OCI-LY7 (cell line): ENCODE measurements around the gene CNOT3. TPM values are rescaled to one million over a fixed set of nuclear protein-coding genes. Genes with fewer than 3 reads are reported as not detected.

Source experiments
- BruUV-seq: library from RNA; stranded (reverse); fragments of 400-500 nt; replicated peaks from 2 replicates; lab custom pipeline; 2021; lab: Mats Ljungman, UMichigan
- CTCF ChIA-PET: fragments of 300-600 bp; sonication (Branson Sonifier 250); formaldehyde crosslinking; loops from one replicate; lab custom pipeline; 2022; ENCODE audit warnings: antibody characterized with exemption; ENCODE audit not compliant: unreplicated experiment; lab: Charles Lee
- POLR2A ChIA-PET: fragments of 300-600 bp; sonication (Branson Sonifier 250); formaldehyde crosslinking; loops from one replicate; lab custom pipeline; 2022; ENCODE audit warnings: antibody characterized with exemption; lab: Charles Lee
- DNase-seq: peaks from one replicate; pipeline ENCODE4 v3.0.0-alpha.2; 2015; ENCODE audit warnings: low spot score
- H2AFZ ChIP-seq: fragments of 200-600 bp; sonication (generic), shearing (Covaris generic); 2 replicates; pipeline ENCODE4 v1.6.1; 2014; ENCODE audit warnings: mild to moderate bottlenecking, antibody characterized with exemption, low read length, moderate library complexity
- H3K27ac ChIP-seq: fragments of 200-600 bp; sonication (generic); 2 replicates; pipeline ENCODE4 v1.5.1; 2014; ENCODE audit warnings: mixed run types, low read depth, mild to moderate bottlenecking, moderate library complexity, low read length, inconsistent platforms; ENCODE audit not compliant: poor library complexity, severe bottlenecking
- H3K36me3 ChIP-seq: fragments of 200-600 bp; sonication (generic); 2 replicates; pipeline ENCODE4 v1.6.1; 2014; ENCODE audit warnings: mild to moderate bottlenecking, antibody characterized with exemption, low read length, moderate library complexity, mixed read lengths; ENCODE audit not compliant: insufficient read depth
- H3K4me1 ChIP-seq: fragments of 200-600 bp; sonication (generic); 2 replicates; pipeline ENCODE4 v1.5.1; 2014; ENCODE audit warnings: mild to moderate bottlenecking, low read length; ENCODE audit not compliant: insufficient read depth, poor library complexity, severe bottlenecking
- H3K4me2 ChIP-seq: fragments of 200-600 bp; sonication (generic); 2 replicates; pipeline ENCODE4 v1.6.1; 2014; ENCODE audit warnings: mild to moderate bottlenecking, low read length
- H3K4me3 ChIP-seq: fragments of 200-600 bp; sonication (generic); 2 replicates; pipeline ENCODE4 v1.5.1; 2014; ENCODE audit warnings: mild to moderate bottlenecking, low read depth, low read length; ENCODE audit not compliant: poor library complexity, severe bottlenecking
- H3K79me2 ChIP-seq: fragments of 200-600 bp; sonication (generic); 2 replicates; pipeline ENCODE4 v1.6.1; 2016; ENCODE audit warnings: low read depth, mild to moderate bottlenecking, low read length, moderate library complexity, mixed read lengths; ENCODE audit not compliant: insufficient read depth
- H3K9me2 ChIP-seq: fragments of 200-600 bp; sonication (generic); 2 replicates; pipeline ENCODE4 v1.6.1; 2016; ENCODE audit warnings: mild to moderate bottlenecking, low read length, mixed read lengths; ENCODE audit not compliant: insufficient read depth
- H3K9me3 ChIP-seq: fragments of 200-600 bp; sonication (generic); 2 replicates; pipeline ENCODE4 v1.6.1; 2014; ENCODE audit warnings: mild to moderate bottlenecking, mixed run types, low read length, mixed read lengths
- H4K20me1 ChIP-seq: fragments of 200-600 bp; sonication (generic); 2 replicates; pipeline ENCODE4 v1.6.1; 2014; ENCODE audit warnings: mild to moderate bottlenecking, antibody characterized with exemption, low read length, moderate library complexity, mixed read lengths; ENCODE audit not compliant: insufficient read depth
- CTCF ChIP-seq: fragments of 200-600 bp; sonication (generic); conservative IDR thresholded peaks from 2 replicates; pipeline ENCODE4 v1.5.1; 2014; ENCODE audit warnings: mild to moderate bottlenecking, antibody characterized with exemption, low read length, moderate library complexity, mixed read lengths
- EZH2phosphoT487 ChIP-seq: fragments of 200-600 bp; sonication (generic); IDR thresholded peaks from 2 replicates; pipeline ENCODE4 v1.6.1; 2018; ENCODE audit warnings: low read depth, borderline replicate concordance, mild to moderate bottlenecking, mixed run types, antibody characterized with exemption, low read length, moderate library complexity, mixed read lengths
- intact Hi-C: fragments of 100-400 bp; cut with micrococcal nuclease; formaldehyde crosslinking; loops from one replicate; pipeline ENCODE4 v1.10.0; 2022; ENCODE audit not compliant: unreplicated experiment
- total RNA-seq, 2 experiments: library from RNA; depleted of rRNA in 1 of 2; stranded (reverse); fragments of >200 nt in 1 of 2; shearing (Covaris generic) in 1 of 2; gene quantifications; 2 replicates each; pipeline ENCODE4 v1.2.3, GENCODE V29; 2014 to 2022

CNOT3 gene
- total RNA-seq, 2 experiments from 2014 or later = 18.4 to 54.8 TPM

DNA sequence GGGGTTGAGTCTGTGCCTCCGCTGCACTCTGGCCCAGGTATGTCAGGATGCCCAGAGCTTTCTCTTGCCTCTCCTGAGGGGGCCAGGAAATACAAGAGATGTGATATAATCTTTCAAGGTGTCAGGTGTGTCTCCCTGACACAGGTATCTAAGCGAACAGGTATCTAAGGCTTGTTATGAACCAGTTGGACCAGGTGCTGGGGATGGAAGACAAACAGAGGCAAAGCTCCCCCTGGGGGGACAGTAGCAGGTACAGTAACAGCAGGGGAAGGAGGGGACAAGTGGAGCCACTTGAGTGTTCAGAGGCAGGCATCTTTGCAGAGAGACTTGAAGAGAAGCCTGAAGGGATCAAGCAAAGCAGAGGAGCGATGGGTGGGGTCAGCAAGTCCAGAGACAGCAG is 19.4 kb downstream of the CNOT3 start:
- Histone ChIP-seq H3K79me2 (peaks cover 6% of the 10 kb centered on the region; the same call in 1 of the 2 replicates), H3K9me3 (no peaks in the 10 kb centered on the region), H3K4me1 (peaks cover 28% of the 10 kb centered on the region), H3K9me2 (no peaks in the 10 kb centered on the region), H4K20me1 (no peaks in the 10 kb centered on the region), H3K4me2 (no peak overlapping the region), H2AFZ (no peak overlapping the region), H3K27ac (no peak overlapping the region), H3K36me3 (peaks cover 61% of the 10 kb centered on the region), H3K4me3 (no peak overlapping the region)
- ChIA-PET POLR2A (interaction anchor here (1.2 kb wide), 1 partner anchor 20 kb away, joined by 5 read pairs; the partner anchor contains the start of gene CNOT3), CTCF (no interaction called here)
- intact Hi-C loops = no loop called here
- BruUV-seq = no TSS peak
- TF ChIP-seq EZH2phosphoT487 (no peak), CTCF (no peak)
- no peak for DNase-seq

DNA sequence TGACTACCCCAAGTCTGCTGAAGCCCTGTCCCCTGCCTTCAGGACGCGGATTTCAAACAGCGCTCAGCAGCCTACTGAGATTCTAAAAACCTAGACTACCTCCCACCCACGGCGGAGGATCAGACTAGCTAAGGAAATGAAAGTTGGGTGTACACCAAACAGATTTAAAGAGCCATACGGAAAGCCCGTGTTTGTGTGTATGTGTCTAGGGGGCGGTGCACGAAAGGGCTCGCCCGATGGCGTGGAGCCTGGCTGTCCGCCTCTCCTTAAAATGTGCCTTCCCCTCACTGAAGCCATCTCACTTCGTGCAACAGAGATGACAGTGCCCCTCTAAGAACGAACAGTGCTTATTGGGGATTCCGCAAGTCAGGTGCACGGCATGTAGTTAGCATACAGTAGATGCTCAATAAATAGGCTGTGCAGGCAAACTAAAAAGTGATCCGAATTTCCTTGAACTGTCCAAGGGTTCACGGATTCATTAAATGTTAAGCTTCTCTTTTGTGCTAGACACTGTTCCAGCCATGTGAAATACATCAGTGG is 21.3 kb downstream of the CNOT3 start:
- BruUV-seq = TSS peak; percentile 90
- Histone ChIP-seq H3K36me3 (peaks cover 41% of the 10 kb centered on the region), H3K79me2 (peaks cover 6% of the 10 kb centered on the region; the same call in 1 of the 2 replicates), H3K9me3 (no peaks in the 10 kb centered on the region), H3K27ac (peak overlapping the region; percentile 82), H3K4me1 (peaks cover 30% of the 10 kb centered on the region), H3K9me2 (no peaks in the 10 kb centered on the region), H3K4me3 (peak overlapping the region; percentile 81), H2AFZ (peak overlapping the region; percentile 50; the same call in 1 of the 2 replicates), H3K4me2 (peak overlapping the region; percentile 89), H4K20me1 (no peaks in the 10 kb centered on the region)
- peak; percentile 43 for DNase-seq
- TF ChIP-seq EZH2phosphoT487 (no peak), CTCF (no peak)
- POLR2A ChIA-PET = interaction anchor here (0.5 to 2.4 kb wide), 3 partner anchors 22 to 37 kb away, joined by 3 to 10 read pairs (median 9); partner anchors contain the start of genes CNOT3 and MBOAT7
- CTCF ChIA-PET = interaction anchor here (0.6 kb wide), 1 partner anchor 47 kb away, joined by 3 read pairs; no protein-coding TSS in a partner anchor
- intact Hi-C loops = loop anchor here (2.0 kb wide), 3 partner anchors 22 to 56 kb away; partner anchors contain the start of genes CNOT3, NDUFA3 and TSEN34
